ENCODE results near the gene NR3C2.

DNA sequence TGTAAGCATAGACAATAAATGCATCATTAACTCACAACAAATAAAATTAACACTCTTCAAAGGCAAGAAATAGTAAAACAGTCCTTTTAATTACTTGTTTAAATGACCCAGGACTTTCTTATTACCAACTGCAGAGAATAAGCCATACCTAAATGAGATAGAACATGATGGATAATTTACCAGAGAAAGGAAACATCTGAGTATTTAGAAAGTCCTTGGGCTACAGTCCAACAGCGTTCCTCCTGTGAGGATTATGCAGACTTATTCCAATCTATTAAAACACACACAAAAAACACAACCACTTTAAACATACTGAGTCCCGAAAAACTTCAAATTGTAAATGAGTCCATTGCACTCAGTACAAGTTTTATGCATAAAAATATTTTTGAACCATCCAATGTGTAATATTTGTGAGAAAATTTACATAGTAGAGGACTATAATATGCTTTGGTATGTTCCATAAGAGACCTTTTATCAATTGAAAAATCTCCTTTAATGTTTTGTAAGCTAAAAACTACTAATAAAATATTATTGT, 129.2 kb downstream of the NR3C2 start:
- TF ChIP-seq, protein P1, sequence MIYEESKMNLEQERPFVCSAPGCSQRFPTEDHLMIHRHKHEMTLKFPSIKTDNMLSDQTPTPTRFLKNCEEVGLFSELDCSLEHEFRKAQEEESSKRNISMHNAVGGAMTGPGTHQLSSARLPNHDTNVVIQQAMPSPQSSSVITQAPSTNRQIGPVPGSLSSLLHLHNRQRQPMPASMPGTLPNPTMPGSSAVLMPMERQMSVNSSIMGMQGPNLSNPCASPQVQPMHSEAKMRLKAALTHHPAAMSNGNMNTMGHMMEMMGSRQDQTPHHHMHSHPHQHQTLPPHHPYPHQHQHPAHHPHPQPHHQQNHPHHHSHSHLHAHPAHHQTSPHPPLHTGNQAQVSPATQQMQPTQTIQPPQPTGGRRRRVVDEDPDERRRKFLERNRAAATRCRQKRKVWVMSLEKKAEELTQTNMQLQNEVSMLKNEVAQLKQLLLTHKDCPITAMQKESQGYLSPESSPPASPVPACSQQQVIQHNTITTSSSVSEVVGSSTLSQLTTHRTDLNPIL (CRISPR knock-in tag; IDR thresholded peaks at IDR 0.05; ENCODE audit: low read depth) = no peak
- TF ChIP-seq ZNF70 (CRISPR knock-in tag; IDR thresholded peaks at IDR 0.05) = no peak
- TF ChIP-seq ZFP30 (CRISPR knock-in tag; IDR thresholded peaks at IDR 0.05) = no peak
- TF ChIP-seq ISL1 (CRISPR knock-in tag; IDR thresholded peaks at IDR 0.05) = no peak
- TF ChIP-seq GLIS3 (CRISPR knock-in tag; IDR thresholded peaks at IDR 0.05) = no peak
- TF ChIP-seq ZFP3 (CRISPR knock-in tag; IDR thresholded peaks at IDR 0.05) = no peak
- no peak for TF ChIP-seq TCF4 (CRISPR knock-in tag; IDR thresholded peaks at IDR 0.05; ENCODE audit: borderline replicate concordance)
- TF ChIP-seq OSR1 (CRISPR knock-in tag; IDR thresholded peaks at IDR 0.05) = no peak
- TF ChIP-seq ARNTL (CRISPR knock-in tag; IDR thresholded peaks at IDR 0.05; ENCODE audit: borderline replicate concordance, low read depth) = no peak
- no peak for TF ChIP-seq PPARA (CRISPR knock-in tag; IDR thresholded peaks at IDR 0.05; ENCODE audit: borderline replicate concordance)
